PFSK-1 (cell line): ENCODE data around the gene CLASP1.

Experiments used
- FOXP2 ChIP-seq: optimal IDR thresholded peaks from 2 replicates; pipeline ENCODE3; 2011; ENCODE audit warnings: borderline replicate concordance, control low read depth, inconsistent platforms; ENCODE audit not compliant: insufficient read depth; ENCODE audit errors: extremely low read length, extremely low read depth
- REST ChIP-seq, 2 experiments: IDR thresholded peaks; 2 replicates each; pipeline versions ENCODE4 v1.6.1 to v1.8.0; 2011 to 2012; ENCODE audit warnings: low read depth in 2 of 2, low read length in 2 of 2, control low read depth in 1 of 2, inconsistent platforms in 1 of 2, mild to moderate bottlenecking in 1 of 2, moderate library complexity in 1 of 2; ENCODE audit not compliant: insufficient read depth in 1 of 2
- SIN3A ChIP-seq: IDR thresholded peaks from 2 replicates; pipeline ENCODE4 v1.6.1; 2012; ENCODE audit warnings: mild to moderate bottlenecking, low read length, moderate library complexity, borderline replicate concordance; ENCODE audit not compliant: insufficient read depth
- TAF1 ChIP-seq: IDR thresholded peaks from 2 replicates; pipeline ENCODE4 v1.6.1; 2012; ENCODE audit warnings: low read length, control low read depth, borderline replicate concordance; ENCODE audit not compliant: insufficient read depth

DNA sequence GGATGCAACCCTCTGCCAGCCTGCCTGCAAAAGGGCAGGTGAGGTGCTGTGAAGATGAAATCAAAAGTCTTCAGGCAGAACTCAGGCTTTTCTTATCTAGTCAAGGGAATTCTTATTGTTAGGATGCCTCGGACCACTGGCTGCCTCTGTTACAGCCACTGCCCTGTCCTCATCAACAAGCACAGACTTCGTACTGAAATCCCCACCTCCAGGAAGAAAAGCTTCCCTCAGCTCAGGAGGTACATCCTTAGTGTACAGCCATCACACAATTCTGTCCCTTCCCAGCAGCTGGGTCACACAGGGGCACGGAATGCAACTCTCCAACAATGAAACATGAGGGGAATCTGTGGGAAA is 128.6 kb downstream of the CLASP1 start:
- TF ChIP-seq REST (IDR thresholded peaks at IDR 0.05; ENCODE audit: insufficient read depth in 1 of 2, low read depth in 2 of 2, low read length in 2 of 2) (no peak), TAF1 (no peak), SIN3A (no peak), FOXP2 (no peak)
